Muscle of leg (tissue), 11 donors: ENCODE measurements around the gene TAS2R16. TPM values are rescaled to one million over a fixed set of nuclear protein-coding genes. Genes with fewer than 3 reads are reported as not detected.

ENCODE experiments used
- DNase-seq: peaks from one replicate; pipeline ENCODE4 v3.0.0; 2013
- H3K27ac ChIP-seq: one replicate; pipeline ENCODE4 v1.5.1; 2013; ENCODE audit warnings: mild to moderate bottlenecking, low read length, control low read depth
- H3K27me3 ChIP-seq: one replicate; pipeline ENCODE4 v1.6.1; 2013; ENCODE audit warnings: low read length; ENCODE audit not compliant: control insufficient read depth, insufficient read depth
- H3K36me3 ChIP-seq: one replicate; pipeline ENCODE4 v1.6.1; 2013; ENCODE audit warnings: low read length; ENCODE audit not compliant: control insufficient read depth, insufficient read depth
- H3K4me1 ChIP-seq: one replicate; pipeline ENCODE4 v1.6.1; 2013; ENCODE audit warnings: low read length; ENCODE audit not compliant: control insufficient read depth, insufficient read depth
- H3K4me3 ChIP-seq: one replicate; pipeline ENCODE4 v1.5.1; 2013; ENCODE audit warnings: low read length, control low read depth
- H3K9me3 ChIP-seq: replicated peaks from 2 replicates; pipeline ENCODE4 v1.6.1; 2013; ENCODE audit warnings: low read depth, low read length; ENCODE audit not compliant: control insufficient read depth
- WGBS: methylation state at CpG from one replicate; pipeline ENCODE4 v1.1.5; 2013; ENCODE audit warnings: missing lambda C conversion rate; ENCODE audit not compliant: insufficient coverage; 5-methylcytosine and 5-hydroxymethylcytosine counted together
- polyA plus RNA-seq, 8 donors: library from polyadenylated mRNA; unstranded; fragments of 120-200 nt; gene quantifications; one replicate each; pipeline versions ENCODE4 v1.2.1 to v1.2.3, GENCODE V29; 2013; ENCODE audit warnings: inconsistent platforms in 1 of 8, low replicate concordance in 1 of 8; ENCODE audit not compliant: insufficient read length in 8 of 8, insufficient read depth in 1 of 8
- total RNA-seq: library from RNA; stranded (reverse); fragments of 120-200 nt; gene quantifications from one replicate; pipeline ENCODE4 v1.2.4, GENCODE V29; 2013

TAS2R16 gene
- total and polyA plus RNA-seq, 9 donors = not detected

GRCh38 chr7:123022576-123022975 is 27.1 kb upstream of the TAS2R16 start:
- DNase-seq = no peak
- Histone ChIP-seq H3K36me3 (no peaks in the 10 kb centered on the region), H3K4me3 (no peak overlapping the region), H3K27me3 (no peaks in the 10 kb centered on the region), H3K27ac (no peak overlapping the region), H3K4me1 (no peaks in the 10 kb centered on the region), H3K9me3 (no peaks in the 10 kb centered on the region)
- WGBS = no CpG with 5 or more reads among the region's 1 CpG

- H3K4me3 ChIP-seq = no peak overlapping the region
- no peak overlapping the region for H3K27ac ChIP-seq
- H3K4me1 ChIP-seq = no peaks in the 10 kb centered on the region
- H3K27me3 ChIP-seq = no peaks in the 10 kb centered on the region
- no peaks in the 10 kb centered on the region for H3K9me3 ChIP-seq
- H3K36me3 ChIP-seq = no peaks in the 10 kb centered on the region
- DNase-seq = no peak
These were observed 16.9 kb upstream of the TAS2R16 start for GRCh38 chr7:123012435-123012834.

GRCh38 chr7:123011766-123012369 is 16.4 kb upstream of the TAS2R16 start:
- Histone ChIP-seq H3K9me3 (no peaks in the 10 kb centered on the region), H3K36me3 (no peaks in the 10 kb centered on the region), H3K4me3 (no peak overlapping the region), H3K27ac (no peak overlapping the region), H3K27me3 (no peaks in the 10 kb centered on the region), H3K4me1 (no peaks in the 10 kb centered on the region)
- WGBS = no CpG with 5 or more reads among the region's 2 CpGs
- no peak for DNase-seq

GRCh38 chr7:123004931-123005330 is 9.4 kb upstream of the TAS2R16 start:
- Histone ChIP-seq H3K4me1 (no peaks in the 10 kb centered on the region), H3K27me3 (no peaks in the 10 kb centered on the region), H3K4me3 (no peak overlapping the region), H3K9me3 (no peaks in the 10 kb centered on the region), H3K36me3 (no peaks in the 10 kb centered on the region), H3K27ac (no peak overlapping the region)
- DNase-seq = no peak
- no CpG with 5 or more reads among the region's 1 CpG for WGBS

GRCh38 chr7:123003539-123004126 is 8.1 kb upstream of the TAS2R16 start:
- Histone ChIP-seq H3K36me3 (no peaks in the 10 kb centered on the region), H3K4me3 (no peak overlapping the region), H3K9me3 (no peaks in the 10 kb centered on the region), H3K27ac (no peak overlapping the region), H3K27me3 (no peaks in the 10 kb centered on the region), H3K4me1 (no peaks in the 10 kb centered on the region)
- DNase-seq = no peak
- 61% methylated on average over 3 of the region's 5 CpGs for WGBS

GRCh38 chr7:122989577-122989976 is 5.9 kb downstream of the TAS2R16 start:
- H3K27ac ChIP-seq = no peak overlapping the region
- WGBS = no CpG with 5 or more reads among the region's 2 CpGs
- no peaks in the 10 kb centered on the region for H3K4me1 ChIP-seq
- H3K27me3 ChIP-seq = no peaks in the 10 kb centered on the region
- DNase-seq = no peak
- no peaks in the 10 kb centered on the region for H3K36me3 ChIP-seq
- H3K9me3 ChIP-seq = no peaks in the 10 kb centered on the region
- no peak overlapping the region for H3K4me3 ChIP-seq

- no peak for DNase-seq
- 40% methylated on average over 1 of the region's 6 CpGs for WGBS
These were observed 6.5 kb downstream of the TAS2R16 start for GRCh38 chr7:122989041-122989440.

GRCh38 chr7:122988333-122988732 is 7.2 kb downstream of the TAS2R16 start:
- DNase-seq = no peak
- WGBS = 86% methylated on average over 1 of the region's 4 CpGs
- Histone ChIP-seq H3K36me3 (no peaks in the 10 kb centered on the region), H3K4me3 (no peak overlapping the region), H3K9me3 (no peaks in the 10 kb centered on the region), H3K27ac (no peak overlapping the region), H3K4me1 (no peaks in the 10 kb centered on the region), H3K27me3 (no peaks in the 10 kb centered on the region)

More at GRCh38 chr7:122989041-122989440, 6.5 kb downstream of the TAS2R16 start:
- H3K4me1 ChIP-seq = no peaks in the 10 kb centered on the region
- H3K4me3 ChIP-seq = no peak overlapping the region
- H3K9me3 ChIP-seq = no peaks in the 10 kb centered on the region
- no peaks in the 10 kb centered on the region for H3K36me3 ChIP-seq
- no peaks in the 10 kb centered on the region for H3K27me3 ChIP-seq
- H3K27ac ChIP-seq = no peak overlapping the region

- Histone ChIP-seq H3K36me3 (no peaks in the 10 kb centered on the region), H3K4me3 (no peak overlapping the region), H3K27ac (no peak overlapping the region), H3K9me3 (no peaks in the 10 kb centered on the region), H3K27me3 (no peaks in the 10 kb centered on the region), H3K4me1 (no peaks in the 10 kb centered on the region)
- WGBS = no CpG with 5 or more reads among the region's 2 CpGs
- DNase-seq = no peak
These were observed 8.0 kb downstream of the TAS2R16 start for GRCh38 chr7:122987463-122987862.

GRCh38 chr7:122984021-122984420 is 11.5 kb downstream of the TAS2R16 start:
- no peak for DNase-seq
- Histone ChIP-seq H3K4me3 (no peak overlapping the region), H3K27ac (no peak overlapping the region), H3K9me3 (no peaks in the 10 kb centered on the region), H3K4me1 (no peaks in the 10 kb centered on the region), H3K27me3 (no peaks in the 10 kb centered on the region), H3K36me3 (no peaks in the 10 kb centered on the region)
- WGBS = no CpG with 5 or more reads among the region's 2 CpGs

GRCh38 chr7:122983261-122983660 is 12.2 kb downstream of the TAS2R16 start:
- no peak overlapping the region for H3K27ac ChIP-seq
- DNase-seq = no peak
- no peaks in the 10 kb centered on the region for H3K9me3 ChIP-seq
- H3K4me1 ChIP-seq = no peaks in the 10 kb centered on the region
- no peaks in the 10 kb centered on the region for H3K27me3 ChIP-seq
- no peaks in the 10 kb centered on the region for H3K36me3 ChIP-seq
- H3K4me3 ChIP-seq = no peak overlapping the region
- no CpG with 5 or more reads among the region's 1 CpG for WGBS
